ENCODE results near the gene MARCHF9.
"Not testable (repeated sequence)": the region's sequence is repeated elsewhere in the genome, so short reads cannot be mapped to it uniquely, and the experiment has no call there.

MARCHF9 gene

GRCh38 chr12:57754411-57755193, at the start of gene MARCHF9:
Gene MARCHF9 (plus strand): TSS chr12:57755103. CDS start chr12:57755529, 426 bp downstream.
- DNase-seq = peak; percentile 94

GRCh38 chr12:57707250-57707649, 47.7 kb upstream of the MARCHF9 start:
- DNase-seq = no peak

- DNase-seq = no peak
Measured at GRCh38 chr12:57708296-57708695, 46.6 kb upstream of the MARCHF9 start.

- no peak for DNase-seq
Measured at GRCh38 chr12:57712701-57713100, 42.2 kb upstream of the MARCHF9 start.

GRCh38 chr12:57713209-57713608, 41.7 kb upstream of the MARCHF9 start:
- no peak for DNase-seq

- DNase-seq = not testable (repeated sequence)
Measured at GRCh38 chr12:57715036-57715748, 39.7 kb upstream of the MARCHF9 start.

- DNase-seq = no peak
Measured at GRCh38 chr12:57715786-57716185, 39.1 kb upstream of the MARCHF9 start.

GRCh38 chr12:57716305-57716704, 38.6 kb upstream of the MARCHF9 start:
- no peak for DNase-seq

GRCh38 chr12:57717131-57717530, 37.8 kb upstream of the MARCHF9 start:
- no peak for DNase-seq

- DNase-seq = no peak
Measured at GRCh38 chr12:57717846-57718640, 36.9 kb upstream of the MARCHF9 start.

- DNase-seq = no peak
Measured at GRCh38 chr12:57718641-57719528, 36.0 kb upstream of the MARCHF9 start.

- DNase-seq = no peak
Measured at GRCh38 chr12:57719777-57720605, 34.9 kb upstream of the MARCHF9 start.

- DNase-seq = no peak
Measured at GRCh38 chr12:57720606-57721595, 34.0 kb upstream of the MARCHF9 start.

GRCh38 chr12:57721846-57722608, 32.9 kb upstream of the MARCHF9 start:
- DNase-seq = not testable (repeated sequence)

- no peak for DNase-seq
Measured at GRCh38 chr12:57722716-57723629, 31.9 kb upstream of the MARCHF9 start.

GRCh38 chr12:57723630-57723962, 31.3 kb upstream of the MARCHF9 start:
- no peak for DNase-seq

- no peak for DNase-seq
Measured at GRCh38 chr12:57724003-57724935, 30.6 kb upstream of the MARCHF9 start.
